Endothelial cell of umbilical vein (primary cell): ENCODE data around the gene ABCC1. TPM values are rescaled to one million over a fixed set of nuclear protein-coding genes. Genes with fewer than 3 reads are reported as not detected.

ENCODE experiments used
- BruUV-seq: library from RNA; stranded (reverse); fragments of 400-500 nt; replicated peaks from 2 replicates; lab custom pipeline; 2021; lab: Mats Ljungman, UMichigan
- CTCF ChIA-PET: fragments of 300-600, 350-600 bp; sonication (Branson Sonifier 250); formaldehyde crosslinking; loops from one replicate; lab custom pipeline; 2021; ENCODE audit warnings: antibody characterized with exemption, inconsistent platforms; lab: Charles Lee
- POLR2A ChIA-PET: fragments of 300-600, 350-600 bp; sonication (Branson Sonifier 250); formaldehyde crosslinking; loops from one replicate; lab custom pipeline; 2021; ENCODE audit warnings: antibody characterized with exemption, inconsistent platforms; lab: Charles Lee
- DNase-seq: peaks from one replicate; pipeline ENCODE4 v3.0.0-alpha.2; 2011; ENCODE audit warnings: low read depth, low spot score
- FAIRE-seq: peaks from 2 replicates; lab custom pipeline; 2011; peaks lifted over from hg19 to GRCh38; lab: Jason Lieb, UNC
- H2AFZ ChIP-seq: 2 replicates; pipeline ENCODE4 v1.6.0; 2012; ENCODE audit warnings: low read depth, low read length, control low read depth, inconsistent platforms
- H3K27ac ChIP-seq: 2 replicates; pipeline ENCODE4 v1.5.1; 2011; ENCODE audit warnings: low read depth, mild to moderate bottlenecking, control low read depth, low read length, moderate library complexity; ENCODE audit not compliant: insufficient read depth
- H3K27me3 ChIP-seq, 2 experiments: 2 replicates each; pipeline versions ENCODE4 v1.6.0 to v1.6.1; 2011; ENCODE audit warnings: low read length in 2 of 2, mixed read lengths in 1 of 2; ENCODE audit not compliant: control insufficient read depth in 2 of 2, insufficient read depth in 2 of 2
- H3K36me3 ChIP-seq, 2 experiments: 2 replicates in 1 of 2; 3 replicates in 1 of 2; pipeline ENCODE4 v1.5.1; 2011; ENCODE audit warnings: low read length in 2 of 2, mild to moderate bottlenecking in 1 of 2, moderate library complexity in 1 of 2; ENCODE audit not compliant: control insufficient read depth in 2 of 2, insufficient read depth in 2 of 2; ENCODE audit errors: extremely low read depth in 1 of 2
- H3K4me1 ChIP-seq: 3 replicates; pipeline ENCODE4 v1.5.1; 2011; ENCODE audit warnings: mild to moderate bottlenecking, low read length; ENCODE audit not compliant: control insufficient read depth, insufficient read depth; ENCODE audit errors: extremely low read depth
- H3K4me2 ChIP-seq: 2 replicates; pipeline ENCODE4 v1.6.1; 2011; ENCODE audit warnings: low read length, control low read depth, mixed read lengths; ENCODE audit not compliant: insufficient read depth
- H3K4me3 ChIP-seq, 3 experiments: fragments of 200-600 bp in 1 of 3; sonication (generic), shearing (Covaris generic) in 1 of 3; replicated peaks in 1 of 3; 2 replicates each; pipeline ENCODE4 v1.5.1; 2011 to 2016; ENCODE audit warnings: control low read depth in 3 of 3, low read length in 3 of 3, mild to moderate bottlenecking in 2 of 3, inconsistent platforms in 1 of 3, low read depth in 1 of 3, moderate library complexity in 1 of 3; ENCODE audit not compliant: insufficient read depth in 1 of 3
- H3K79me2 ChIP-seq: 2 replicates; pipeline ENCODE4 v1.6.0; 2012; ENCODE audit warnings: low read length, inconsistent platforms; ENCODE audit not compliant: control insufficient read depth, insufficient read depth
- H3K9ac ChIP-seq: replicated peaks from 2 replicates; pipeline ENCODE3; 2011; ENCODE audit warnings: low read length, control low read depth; ENCODE audit not compliant: insufficient read depth; ENCODE audit errors: extremely low read depth
- H3K9me1 ChIP-seq: replicated peaks from 3 replicates; pipeline ENCODE4 v1.6.0; 2011; ENCODE audit warnings: mild to moderate bottlenecking, low read length; ENCODE audit not compliant: control insufficient read depth, insufficient read depth; ENCODE audit errors: extremely low read depth
- H3K9me3 ChIP-seq: replicated peaks from 2 replicates; pipeline ENCODE4 v1.5.1; 2012; ENCODE audit warnings: low read length, inconsistent platforms; ENCODE audit not compliant: control insufficient read depth, insufficient read depth
- H4K20me1 ChIP-seq: replicated peaks from 2 replicates; pipeline ENCODE3; 2011; ENCODE audit warnings: mild to moderate bottlenecking, low read length; ENCODE audit not compliant: control insufficient read depth, insufficient read depth; ENCODE audit errors: extremely low read depth
- EZH2 ChIP-seq: IDR thresholded peaks from 2 replicates; pipeline ENCODE4 v1.6.1; 2012; ENCODE audit warnings: borderline replicate concordance, low read depth, mild to moderate bottlenecking, moderate library complexity, low read length, inconsistent platforms; ENCODE audit not compliant: severe bottlenecking
- FOS ChIP-seq: IDR thresholded peaks from 2 replicates; pipeline ENCODE4 v1.6.1; 2011; ENCODE audit warnings: mild to moderate bottlenecking, low read length, moderate library complexity, borderline replicate concordance; ENCODE audit not compliant: insufficient read depth
- GATA2 ChIP-seq: IDR thresholded peaks from 2 replicates; pipeline ENCODE4 v1.7.0; 2011; ENCODE audit warnings: low read depth, mild to moderate bottlenecking, moderate library complexity, mixed read lengths, low read length; ENCODE audit not compliant: insufficient read length, insufficient read depth
- JUN ChIP-seq: IDR thresholded peaks from 2 replicates; pipeline ENCODE4 v1.6.1; 2011; ENCODE audit warnings: borderline replicate concordance, low read depth; ENCODE audit not compliant: insufficient read length, insufficient read depth
- MYC ChIP-seq: IDR thresholded peaks from one replicate; pipeline ENCODE4 v1.6.1; 2011; ENCODE audit warnings: mild to moderate bottlenecking, low read depth, low read length
- POLR2A ChIP-seq: IDR thresholded peaks from 2 replicates; pipeline ENCODE4 v1.6.1; 2012; ENCODE audit warnings: low read depth, mild to moderate bottlenecking, control low read depth, low read length
- POLR2AphosphoS5 ChIP-seq: IDR thresholded peaks from 2 replicates; pipeline ENCODE4 v1.6.1; 2012; ENCODE audit warnings: low read depth, mild to moderate bottlenecking, control low read depth, low read length, moderate library complexity; ENCODE audit not compliant: insufficient read depth
- dilution Hi-C: fragments of 300-500 bp; cut with MboI; formaldehyde crosslinking; loops from one replicate; pipeline ENCODE4 v1.15.0; 2019; ENCODE audit warnings: low sequenced_read_pairs; ENCODE audit not compliant: extremely low pct_ligation_motif_present
- intact Hi-C: fragments of 100-400 bp; cut with micrococcal nuclease; formaldehyde crosslinking; loops from one replicate; pipeline ENCODE4 v1.10.0; 2022
- polyA plus RNA-seq, 4 experiments: library from polyadenylated mRNA; depleted of rRNA in 3 of 4; stranded (reverse) in 3 of 4; unstranded in 1 of 4; fragments of >200 nt; gene quantifications; 2 replicates each; pipeline versions ENCODE4 v1.2.1 to v1.2.3, GENCODE V29; 2011 to 2012; ENCODE audit warnings: missing spikeins in 1 of 4
- total RNA-seq: library from RNA; stranded (reverse); gene quantifications from 2 replicates; pipeline ENCODE4 v1.2.3, GENCODE V29; 2021
- TF ChIP-seq, protein P1 (sequence below), 2 donors: IDR thresholded peaks; 1 replicate in 1 of 2; 2 replicates in 1 of 2; pipeline ENCODE4 v1.5.1; 2011; ENCODE audit warnings: low read length in 2 of 2, mild to moderate bottlenecking in 2 of 2, moderate library complexity in 2 of 2, control low read depth in 1 of 2, inconsistent platforms in 1 of 2, low read depth in 1 of 2; ENCODE audit not compliant: insufficient read depth in 1 of 2; ENCODE audit errors: extremely low read depth in 1 of 2
- TF ChIP-seq, protein P2 (sequence below): IDR thresholded peaks from 2 replicates; pipeline ENCODE4 v1.6.1; 2011; ENCODE audit not compliant: insufficient read depth, insufficient read length

Gene ABCC1
- total and polyA plus RNA-seq, 2 donors (not counting 3 experiments of a cell fraction or from before 2014, with no cell fraction given) = 46.1 to 89.2 TPM

DNA sequence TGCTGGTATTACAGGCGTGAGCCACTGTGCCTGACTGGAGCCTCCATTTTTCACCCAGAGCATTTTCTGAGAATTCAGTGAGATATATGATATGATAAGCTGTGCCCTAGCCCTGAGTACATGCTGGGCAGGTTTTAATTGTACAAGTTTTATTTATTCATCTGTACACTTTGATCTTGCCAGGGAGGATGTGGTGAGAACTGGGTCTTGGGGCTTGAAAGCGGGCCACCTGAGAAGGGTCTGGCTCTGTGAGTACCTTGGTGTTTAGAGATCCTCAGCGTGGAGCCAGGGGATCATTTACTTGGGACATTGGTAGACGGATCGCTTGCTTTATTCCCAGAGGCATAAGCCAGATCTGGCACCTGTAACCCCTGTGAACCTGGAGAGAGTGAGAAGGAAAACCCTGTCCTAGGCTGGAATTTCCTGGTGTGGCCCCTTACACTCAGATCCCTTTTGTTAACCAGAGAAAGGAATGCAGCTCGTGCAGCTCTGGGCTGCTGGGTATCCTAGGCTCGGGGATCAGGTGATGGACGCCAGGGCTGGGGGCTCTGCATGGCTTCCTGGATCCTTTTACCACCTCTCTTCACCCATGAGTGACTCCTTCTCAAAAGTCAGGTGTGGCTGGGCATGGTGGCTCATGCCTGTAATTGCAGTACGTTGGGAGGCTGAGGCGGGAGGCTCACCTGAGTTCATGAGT, 91.9 kb downstream of the ABCC1 start:
- no peak for FAIRE-seq
- TF ChIP-seq FOS (no peak), MYC (no peak), GATA2 (no peak), EZH2 (no peak), POLR2AphosphoS5 (no peak), JUN (no peak), POLR2A (no peak)
- TF ChIP-seq, protein P1, sequence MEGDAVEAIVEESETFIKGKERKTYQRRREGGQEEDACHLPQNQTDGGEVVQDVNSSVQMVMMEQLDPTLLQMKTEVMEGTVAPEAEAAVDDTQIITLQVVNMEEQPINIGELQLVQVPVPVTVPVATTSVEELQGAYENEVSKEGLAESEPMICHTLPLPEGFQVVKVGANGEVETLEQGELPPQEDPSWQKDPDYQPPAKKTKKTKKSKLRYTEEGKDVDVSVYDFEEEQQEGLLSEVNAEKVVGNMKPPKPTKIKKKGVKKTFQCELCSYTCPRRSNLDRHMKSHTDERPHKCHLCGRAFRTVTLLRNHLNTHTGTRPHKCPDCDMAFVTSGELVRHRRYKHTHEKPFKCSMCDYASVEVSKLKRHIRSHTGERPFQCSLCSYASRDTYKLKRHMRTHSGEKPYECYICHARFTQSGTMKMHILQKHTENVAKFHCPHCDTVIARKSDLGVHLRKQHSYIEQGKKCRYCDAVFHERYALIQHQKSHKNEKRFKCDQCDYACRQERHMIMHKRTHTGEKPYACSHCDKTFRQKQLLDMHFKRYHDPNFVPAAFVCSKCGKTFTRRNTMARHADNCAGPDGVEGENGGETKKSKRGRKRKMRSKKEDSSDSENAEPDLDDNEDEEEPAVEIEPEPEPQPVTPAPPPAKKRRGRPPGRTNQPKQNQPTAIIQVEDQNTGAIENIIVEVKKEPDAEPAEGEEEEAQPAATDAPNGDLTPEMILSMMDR (IDR thresholded peaks at IDR 0.05; ENCODE audit: extremely low read depth in 1 of 2, insufficient read depth in 1 of 2, low read depth in 1 of 2, low read length in 2 of 2) = no peak
- TF ChIP-seq, protein P2, sequence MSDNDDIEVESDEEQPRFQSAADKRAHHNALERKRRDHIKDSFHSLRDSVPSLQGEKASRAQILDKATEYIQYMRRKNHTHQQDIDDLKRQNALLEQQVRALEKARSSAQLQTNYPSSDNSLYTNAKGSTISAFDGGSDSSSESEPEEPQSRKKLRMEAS = no peak
- no peaks in the 10 kb centered on the region for H3K9me3 ChIP-seq
- H3K4me3 ChIP-seq = no peak overlapping the region
- dilution Hi-C loops (no loop called here), intact Hi-C loops (no loop called here)
- POLR2A ChIA-PET = no interaction called here
- peaks cover 10% of the 10 kb centered on the region for H3K4me1 ChIP-seq
- H3K27ac ChIP-seq = no peak overlapping the region
- CTCF ChIA-PET = interaction anchor here (1.0 to 2.9 kb wide), 5 partner anchors 9 to 166 kb away, joined by 3 to 18 read pairs (median 3); no protein-coding TSS in a partner anchor
- no TSS peak for BruUV-seq
- H3K36me3 ChIP-seq = peaks cover 21 to 44% of the 10 kb centered on the region in 2 experiments
- H4K20me1 ChIP-seq = peaks cover 2% of the 10 kb centered on the region
- H3K4me2 ChIP-seq = no peak overlapping the region
- no peak overlapping the region for H3K9ac ChIP-seq
- H3K9me1 ChIP-seq = no peaks in the 10 kb centered on the region
- peak; percentile 14 for DNase-seq
- H3K27me3 ChIP-seq = no peaks in the 10 kb centered on the region
- no peak overlapping the region for H2AFZ ChIP-seq
- peaks cover 10% of the 10 kb centered on the region for H3K79me2 ChIP-seq
